Stimulated activated CD8-positive, alpha-beta memory T cell treated with anti-CD3 and anti-CD28 coated beads, Interleukin-2, amount 100 ng/mL, for 1 hour (primary cell): Measurements from ENCODE around the gene CFLAR.

Experiments
- DNase-seq, 2 donors: peaks; one replicate each; pipeline ENCODE4 v3.0.0-alpha.2; 2020; ENCODE audit warnings: low read depth in 2 of 2

CFLAR gene

DNA sequence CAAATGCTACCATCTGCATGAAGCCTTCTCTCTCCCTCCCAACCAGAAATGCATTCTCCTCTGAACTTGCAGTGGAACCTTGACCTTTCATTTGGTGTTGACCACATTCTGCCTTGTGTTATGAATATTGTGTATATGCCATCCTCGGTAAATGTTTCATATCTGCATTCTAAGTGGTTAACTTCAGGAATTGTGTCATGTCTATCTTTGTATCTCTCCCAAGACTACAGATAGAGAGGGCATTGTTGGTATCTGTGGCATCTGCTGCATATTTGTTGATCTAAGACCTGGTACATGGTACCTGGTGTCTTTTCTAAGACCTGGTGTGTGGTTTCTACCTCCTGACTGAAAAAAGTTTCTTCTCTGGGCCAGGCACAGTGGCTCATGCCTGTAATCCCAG, 101.0 kb downstream of the CFLAR start:
- DNase-seq, result no peak

DNA sequence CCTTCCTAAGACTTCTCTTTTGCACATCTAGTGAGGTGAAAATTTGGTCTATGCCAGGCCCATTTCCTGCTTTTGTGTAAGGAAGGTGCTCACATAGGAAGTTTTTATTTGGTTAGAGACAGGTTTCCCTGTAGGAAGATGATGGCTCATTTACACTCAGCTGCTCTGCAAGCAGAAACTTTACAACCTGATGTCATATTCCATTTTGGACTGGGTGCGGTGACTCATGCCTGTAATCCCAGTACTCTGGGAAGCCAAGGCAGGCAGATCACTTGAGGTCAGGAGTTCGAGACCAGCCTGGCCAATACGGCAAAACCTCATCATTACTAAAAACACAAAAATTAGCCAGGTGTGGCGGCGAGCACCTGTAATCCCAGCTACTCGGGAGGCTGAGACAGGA, 102.8 kb downstream of the CFLAR start:
- no peak for DNase-seq

DNA sequence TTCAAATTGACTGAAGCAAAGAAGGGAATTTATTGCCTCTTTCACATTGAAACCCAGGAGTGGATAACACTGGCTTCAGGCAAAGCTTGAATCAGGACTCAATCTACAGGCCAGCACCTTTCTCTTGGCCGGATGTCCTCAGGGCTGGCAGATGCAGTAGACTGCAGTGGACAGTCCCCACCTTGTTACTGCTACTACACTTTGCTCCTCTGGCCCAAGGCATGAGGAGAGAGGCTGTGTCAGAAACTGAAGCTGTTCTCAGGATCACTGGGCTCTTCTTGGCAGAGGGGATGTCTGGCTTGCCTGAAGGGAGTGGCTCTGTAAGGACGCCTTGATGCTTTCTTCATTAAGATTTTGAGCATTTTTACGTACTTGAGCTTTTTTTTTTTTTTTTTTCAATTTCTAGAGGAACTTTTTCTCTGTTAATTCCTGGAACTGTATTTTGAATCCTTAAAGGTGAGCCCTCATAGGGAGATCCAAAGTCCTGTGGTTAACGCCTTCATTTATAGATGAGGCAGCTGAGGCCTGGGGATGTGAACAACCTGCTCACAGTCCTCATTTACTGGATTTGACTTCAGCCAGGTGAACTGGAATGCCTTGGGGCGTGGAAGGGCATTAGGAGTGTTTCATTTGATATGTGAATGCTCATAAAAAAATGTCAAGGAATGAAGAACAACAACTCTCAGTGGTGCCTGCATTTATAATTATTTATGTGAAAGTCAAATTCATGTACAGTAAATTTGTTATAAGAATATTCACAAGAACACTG, 103.5 kb downstream of the CFLAR start:
- DNase-seq, result no peak

DNA sequence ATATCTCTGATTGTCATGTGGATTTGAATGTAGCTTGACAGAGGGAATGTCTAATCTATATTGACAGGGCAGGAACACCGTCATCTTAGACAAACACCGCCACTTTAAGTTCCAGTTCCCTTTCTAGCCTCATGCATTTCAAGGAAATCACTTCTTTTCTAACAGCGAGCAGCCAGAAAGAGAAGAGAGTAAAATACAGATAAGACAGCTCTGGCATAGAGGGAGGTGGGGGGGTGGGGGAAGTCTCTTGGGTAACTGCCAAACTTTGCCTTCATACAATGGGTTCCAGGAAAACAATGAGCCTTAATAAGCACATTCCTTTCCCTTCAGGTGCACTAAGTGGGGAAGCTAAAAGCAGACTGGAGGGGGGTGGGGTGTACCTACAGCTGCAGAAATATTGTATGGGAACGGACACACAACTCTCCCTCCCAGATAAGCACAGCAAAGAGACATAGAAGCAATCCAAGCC, 104.2 kb downstream of the CFLAR start:
- no peak for DNase-seq

DNA sequence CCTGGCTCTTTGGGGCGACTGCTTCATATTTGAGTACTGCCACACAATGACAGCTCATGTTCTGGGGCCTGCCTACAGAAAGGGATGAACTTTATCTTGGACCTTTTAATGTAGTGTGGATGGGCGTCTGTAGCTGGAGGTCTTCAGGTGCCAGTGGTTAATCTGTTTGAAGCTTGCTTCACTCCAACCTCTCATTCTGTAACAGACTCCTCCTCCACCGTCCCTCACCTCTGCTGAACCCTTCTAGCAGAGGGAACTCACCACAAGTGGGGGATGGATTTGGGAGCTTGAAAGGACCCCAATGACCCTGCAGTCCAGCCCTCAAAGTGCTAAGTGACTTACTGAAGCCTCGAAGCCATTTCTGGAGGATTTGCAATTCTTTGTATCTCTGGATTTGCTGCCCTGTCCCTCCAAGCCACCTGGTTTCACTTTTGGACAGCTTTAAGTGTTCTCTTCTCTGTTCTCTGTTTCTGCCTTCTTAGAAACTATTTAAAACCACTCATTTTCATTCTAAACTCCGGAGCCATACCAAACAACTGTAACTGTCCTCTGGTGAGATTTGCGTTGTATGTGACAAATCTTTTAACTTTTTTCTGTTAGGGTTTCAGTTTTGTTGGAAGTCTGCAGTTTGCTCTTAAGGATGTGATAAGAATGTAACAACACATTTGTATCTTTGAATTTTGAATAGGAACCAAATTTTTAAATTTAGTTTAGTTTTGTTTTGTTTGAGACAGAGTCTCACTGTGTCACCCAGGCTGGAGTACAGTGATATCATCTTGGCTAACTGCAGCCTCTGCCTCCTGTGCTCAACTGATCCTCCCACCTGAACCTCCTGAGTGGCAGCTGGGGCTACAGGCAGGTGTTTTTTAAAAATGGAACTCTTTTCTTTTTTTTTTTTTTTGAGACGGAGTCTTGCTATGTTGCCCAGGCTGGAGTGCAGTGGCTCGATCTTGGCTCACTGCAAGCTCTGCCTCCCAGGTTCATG, 107.4 kb downstream of the CFLAR start:
- no peak for DNase-seq
